GM12891 (cell line): ENCODE results near the gene RBM34.

Source experiments
- POLR2A ChIP-seq: IDR thresholded peaks from 2 replicates; pipeline ENCODE4 v1.6.1; 2011; ENCODE audit warnings: low read depth, low read length, control low read depth
- POLR2AphosphoS5 ChIP-seq: IDR thresholded peaks from 2 replicates; pipeline ENCODE4 v1.6.1; 2011; ENCODE audit warnings: low read depth, low read length, control low read depth
- SPI1 ChIP-seq: IDR thresholded peaks from 2 replicates; pipeline ENCODE4 v1.6.1; 2011; ENCODE audit warnings: low read depth, low read length, control low read depth
- TAF1 ChIP-seq: IDR thresholded peaks from 2 replicates; pipeline ENCODE4 v1.6.1; 2011; ENCODE audit warnings: low read depth, low read length, control low read depth

- TF ChIP-seq SPI1: no peak
- no peak for TF ChIP-seq POLR2A
- no peak for TF ChIP-seq POLR2AphosphoS5
- TF ChIP-seq TAF1: no peak
These were observed 72.6 kb downstream of the RBM34 start for GRCh38 chr1:235088430-235088829.
